ENCODE data around the gene RNF115.
"Not testable (repeated sequence)": the region's sequence is repeated elsewhere in the genome, so short reads cannot be mapped to it uniquely, and the experiment has no call there.

The RNF115 gene

GRCh38 chr1:145777357-145778145 lies 46.3 kb downstream of the RNF115 start:
- no peak for DNase-seq (ENCODE audit: low spot score)

GRCh38 chr1:145773423-145773822 lies 50.5 kb downstream of the RNF115 start:
- no peak for DNase-seq (ENCODE audit: low spot score)

GRCh38 chr1:145771056-145771455 lies 52.8 kb downstream of the RNF115 start:
- no peak for DNase-seq (ENCODE audit: low spot score)

- DNase-seq (ENCODE audit: low spot score) = not testable (repeated sequence)
Observed at GRCh38 chr1:145768004-145768403, 55.9 kb downstream of the RNF115 start.

GRCh38 chr1:145766926-145767325 lies 57.0 kb downstream of the RNF115 start:
- not testable (repeated sequence) for DNase-seq (ENCODE audit: low spot score)

GRCh38 chr1:145765585-145766360 lies 58.1 kb downstream of the RNF115 start:
- not testable (repeated sequence) for DNase-seq (ENCODE audit: low spot score)

- DNase-seq (ENCODE audit: low spot score) = not testable (repeated sequence)
Observed at GRCh38 chr1:145765127-145765526, 58.8 kb downstream of the RNF115 start.

- not testable (repeated sequence) for DNase-seq (ENCODE audit: low spot score)
Observed at GRCh38 chr1:145764231-145764940, 59.5 kb downstream of the RNF115 start.

GRCh38 chr1:145762001-145762400 lies 61.9 kb downstream of the RNF115 start:
- not testable (repeated sequence) for DNase-seq (ENCODE audit: low spot score)

GRCh38 chr1:145761498-145761897 lies 62.4 kb downstream of the RNF115 start:
- DNase-seq (ENCODE audit: low spot score) = not testable (repeated sequence)

- not testable (repeated sequence) for DNase-seq (ENCODE audit: low spot score)
Observed at GRCh38 chr1:145760395-145760949, 63.4 kb downstream of the RNF115 start.

GRCh38 chr1:145759721-145760120 lies 64.2 kb downstream of the RNF115 start:
- no peak for DNase-seq (ENCODE audit: low spot score)

- DNase-seq (ENCODE audit: low spot score) = no peak
Observed at GRCh38 chr1:145758575-145758974, 65.3 kb downstream of the RNF115 start.

- DNase-seq (ENCODE audit: low spot score) = no peak
Observed at GRCh38 chr1:145758116-145758515, 65.8 kb downstream of the RNF115 start.

GRCh38 chr1:145757420-145757819 lies 66.5 kb downstream of the RNF115 start:
- no peak for DNase-seq (ENCODE audit: low spot score)

- peak; percentile 47 for DNase-seq (ENCODE audit: low spot score)
Observed at GRCh38 chr1:145751491-145752037, 72.3 kb downstream of the RNF115 start.

GRCh38 chr1:145750426-145750825 lies 73.5 kb downstream of the RNF115 start:
- DNase-seq (ENCODE audit: low spot score) = no peak

GRCh38 chr1:145747398-145748247 lies 76.3 kb downstream of the RNF115 start:
- DNase-seq (ENCODE audit: low spot score) = no peak

- DNase-seq (ENCODE audit: low spot score) = peak; percentile 64
Observed at GRCh38 chr1:145740269-145740668, 83.6 kb downstream of the RNF115 start.

GRCh38 chr1:145736191-145736590 lies 87.7 kb downstream of the RNF115 start:
- no peak for DNase-seq (ENCODE audit: low spot score)

GRCh38 chr1:145730900-145731299 lies 93.0 kb downstream of the RNF115 start:
- DNase-seq (ENCODE audit: low spot score) = no peak
